Measurements from ENCODE around the gene TULP3.

Gene TULP3

GRCh38 chr12:2961705-2962104 lies 71.0 kb downstream of the TULP3 start:
- Histone ChIP-seq H3K4me1 (ENCODE audit: control insufficient read depth in 1 of 2, insufficient read depth in 1 of 2, low read depth in 1 of 2, low read length in 1 of 2) (no peaks in the 10 kb centered on the region), H3K9me3 (no peaks in the 10 kb centered on the region), H3K27me3 (peaks cover 79% of the 10 kb centered on the region), H3K36me3 (no peaks in the 10 kb centered on the region), H3K4me3 (ENCODE audit: low read depth in 1 of 2, low read length in 1 of 2) (no peak overlapping the region), H3K27ac (no peak overlapping the region)
- no peak for TF ChIP-seq CTCF (IDR thresholded peaks at IDR 0.05)

GRCh38 chr12:2963154-2963759 lies 72.6 kb downstream of the TULP3 start:
- Histone ChIP-seq H3K36me3 (no peaks in the 10 kb centered on the region), H3K9me3 (no peaks in the 10 kb centered on the region), H3K4me1 (ENCODE audit: control insufficient read depth in 1 of 2, insufficient read depth in 1 of 2, low read depth in 1 of 2, low read length in 1 of 2) (no peaks in the 10 kb centered on the region), H3K27ac (no peak overlapping the region), H3K4me3 (ENCODE audit: low read depth in 1 of 2, low read length in 1 of 2) (no peak overlapping the region), H3K27me3 (peaks cover 63% of the 10 kb centered on the region)
- TF ChIP-seq CTCF (IDR thresholded peaks at IDR 0.05), result no peak

- Histone ChIP-seq H3K27me3 (peaks cover 57% of the 10 kb centered on the region), H3K4me1 (ENCODE audit: control insufficient read depth in 1 of 2, insufficient read depth in 1 of 2, low read depth in 1 of 2, low read length in 1 of 2) (no peaks in the 10 kb centered on the region), H3K27ac (no peak overlapping the region), H3K9me3 (no peaks in the 10 kb centered on the region), H3K4me3 (ENCODE audit: low read depth in 1 of 2, low read length in 1 of 2) (no peak overlapping the region), H3K36me3 (no peaks in the 10 kb centered on the region)
- TF ChIP-seq CTCF (IDR thresholded peaks at IDR 0.05), result no peak
Measured at GRCh38 chr12:2963760-2964292, 73.1 kb downstream of the TULP3 start.

GRCh38 chr12:2967651-2968050 lies 77.0 kb downstream of the TULP3 start:
- Histone ChIP-seq H3K4me3 (ENCODE audit: low read depth in 1 of 2, low read length in 1 of 2) (no peak overlapping the region), H3K36me3 (no peaks in the 10 kb centered on the region), H3K4me1 (ENCODE audit: control insufficient read depth in 1 of 2, insufficient read depth in 1 of 2, low read depth in 1 of 2, low read length in 1 of 2) (no peaks in the 10 kb centered on the region), H3K27ac (no peak overlapping the region), H3K27me3 (peaks cover 21% of the 10 kb centered on the region), H3K9me3 (no peaks in the 10 kb centered on the region)
- TF ChIP-seq CTCF (IDR thresholded peaks at IDR 0.05), result no peak

GRCh38 chr12:2970744-2971143 lies 80.1 kb downstream of the TULP3 start:
- Histone ChIP-seq H3K4me3 (ENCODE audit: low read depth in 1 of 2, low read length in 1 of 2) (no peak overlapping the region), H3K27ac (no peak overlapping the region), H3K36me3 (no peaks in the 10 kb centered on the region), H3K4me1 (ENCODE audit: control insufficient read depth in 1 of 2, insufficient read depth in 1 of 2, low read depth in 1 of 2, low read length in 1 of 2) (no peaks in the 10 kb centered on the region), H3K9me3 (no peaks in the 10 kb centered on the region), H3K27me3 (no peaks in the 10 kb centered on the region)
- TF ChIP-seq CTCF (IDR thresholded peaks at IDR 0.05), result no peak
